Measurements from ENCODE around the gene GFOD1. TPM values are rescaled to one million over a fixed set of nuclear protein-coding genes. Genes with fewer than 3 reads are reported as not detected.

GFOD1 gene
- total RNA-seq, 2 experiments from 2014 or later, result 2.4 TPM

- no peak overlapping the region for H3K4me3 Mint-ChIP-seq
- no peaks in the 10 kb centered on the region for H3K9me3 Mint-ChIP-seq
- DNase-seq, result no peak
- peaks cover 7% of the 10 kb centered on the region for H3K4me1 Mint-ChIP-seq
- no peaks in the 10 kb centered on the region for H3K36me3 Mint-ChIP-seq (ENCODE audit: low read depth)
- H3K27me3 Mint-ChIP-seq, result no peaks in the 10 kb centered on the region
- H3K27ac Mint-ChIP-seq, result no peak overlapping the region
- POLR2A ChIA-PET, result no interaction called here
- CTCF ChIA-PET, result no interaction called here
Measured at GRCh38 chr6:13474787-13475186, 12.6 kb downstream of the GFOD1 start.

DNA sequence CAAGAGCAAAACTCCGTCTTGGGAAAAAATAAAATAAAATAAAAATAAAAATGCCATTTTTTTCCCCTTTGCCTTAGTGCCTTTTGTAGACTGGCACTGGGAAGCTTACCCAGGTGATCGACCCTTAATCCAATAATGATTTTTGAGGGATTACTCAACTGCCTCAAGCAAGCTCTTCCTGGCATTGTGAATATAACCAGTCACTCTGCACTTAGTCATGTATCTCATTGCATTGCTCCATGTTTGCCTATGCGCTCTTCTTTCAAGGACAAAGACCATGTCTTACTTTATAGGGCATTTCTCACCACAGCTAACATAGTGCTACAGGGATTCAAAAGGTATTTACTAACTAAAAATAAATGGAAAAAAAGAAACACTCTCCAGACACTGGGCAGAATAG, 13.0 kb downstream of the GFOD1 start:
- H3K4me1 Mint-ChIP-seq, result peaks cover 5% of the 10 kb centered on the region
- DNase-seq, result no peak
- CTCF ChIA-PET, result interaction anchor here (0.6 kb wide), 1 partner anchor 58 kb away, joined by 3 read pairs; no protein-coding TSS in a partner anchor
- no peak overlapping the region for H3K4me3 Mint-ChIP-seq
- no peaks in the 10 kb centered on the region for H3K9me3 Mint-ChIP-seq
- H3K36me3 Mint-ChIP-seq (ENCODE audit: low read depth), result peaks cover under 1% of the 10 kb centered on the region
- H3K27ac Mint-ChIP-seq, result no peak overlapping the region
- no peaks in the 10 kb centered on the region for H3K27me3 Mint-ChIP-seq
- POLR2A ChIA-PET, result no interaction called here

DNA sequence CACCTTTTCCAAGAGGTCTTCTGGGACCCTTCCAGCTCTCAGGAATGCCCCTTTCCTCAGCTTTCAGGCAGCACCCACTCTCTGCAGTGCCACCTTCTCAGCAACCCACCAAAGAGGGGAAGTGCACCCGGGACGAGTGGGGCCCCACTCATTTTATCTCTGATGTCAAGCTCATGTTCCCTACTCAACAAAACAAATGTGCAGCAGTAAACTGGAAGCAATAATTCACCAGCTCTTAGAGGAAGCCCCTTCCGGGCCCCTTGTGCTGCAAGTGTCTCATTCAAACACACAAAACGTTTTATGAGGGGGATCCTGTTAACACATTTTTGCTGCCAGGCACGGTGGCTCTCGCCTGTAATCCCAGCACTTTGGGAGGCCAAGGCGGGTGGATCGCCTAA, 13.6 kb downstream of the GFOD1 start:
- H3K4me3 Mint-ChIP-seq, result no peak overlapping the region
- peaks cover 5% of the 10 kb centered on the region for H3K4me1 Mint-ChIP-seq
- H3K27me3 Mint-ChIP-seq, result no peaks in the 10 kb centered on the region
- H3K27ac Mint-ChIP-seq, result no peak overlapping the region
- no peak for DNase-seq
- ChIA-PET CTCF (interaction anchor here (0.6 kb wide), 1 partner anchor 57 kb away, joined by 3 read pairs; no protein-coding TSS in a partner anchor), POLR2A (no interaction called here)
- H3K36me3 Mint-ChIP-seq (ENCODE audit: low read depth), result peaks cover 5% of the 10 kb centered on the region
- H3K9me3 Mint-ChIP-seq, result no peaks in the 10 kb centered on the region

DNA sequence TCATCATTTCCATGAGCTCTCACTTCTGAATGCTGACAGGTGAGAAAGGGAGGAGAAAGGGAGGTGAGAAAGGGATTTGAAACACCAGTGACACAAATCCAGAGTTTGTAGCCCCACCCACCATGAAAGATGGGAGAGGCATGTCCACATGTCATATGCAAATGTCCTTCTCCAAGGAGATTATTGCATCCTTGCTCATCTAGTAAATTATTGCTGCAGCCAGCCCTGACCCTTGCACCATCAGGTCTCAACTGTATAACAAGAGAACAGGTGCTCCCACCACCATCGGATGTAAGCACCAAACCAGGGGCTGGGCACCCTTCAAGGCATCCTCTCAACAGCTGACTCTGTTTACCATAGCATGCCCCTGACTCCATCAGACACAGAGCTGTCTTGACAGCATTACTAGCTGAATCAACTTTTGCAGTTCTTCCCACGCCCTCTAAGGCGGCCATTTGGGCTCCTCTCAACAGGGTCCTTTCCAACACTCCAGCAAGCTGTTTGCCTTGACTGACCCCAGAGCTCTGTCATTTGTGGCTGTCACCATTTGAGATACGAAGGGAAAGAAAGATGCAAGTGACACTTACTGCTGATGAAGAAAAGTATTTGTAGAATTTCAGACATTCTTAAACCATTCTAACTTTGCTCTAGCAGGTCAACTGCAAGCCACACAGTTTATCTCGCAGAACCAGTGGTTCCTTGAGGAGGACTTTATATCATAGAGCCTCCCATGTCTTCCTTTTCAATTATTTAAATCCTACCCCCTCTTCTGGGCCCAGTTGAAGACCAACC, 14.2 kb downstream of the GFOD1 start:
- Mint-ChIP-seq H3K9me3 (no peaks in the 10 kb centered on the region), H3K4me3 (no peak overlapping the region), H3K27me3 (no peaks in the 10 kb centered on the region), H3K36me3 (ENCODE audit: low read depth) (peaks cover 7% of the 10 kb centered on the region), H3K27ac (no peak overlapping the region), H3K4me1 (peaks cover under 1% of the 10 kb centered on the region)
- ChIA-PET CTCF (no interaction called here), POLR2A (no interaction called here)
- no peak for DNase-seq

- Mint-ChIP-seq H3K4me3 (no peak overlapping the region), H3K36me3 (ENCODE audit: low read depth) (peaks cover 7% of the 10 kb centered on the region), H3K27ac (no peak overlapping the region), H3K9me3 (no peaks in the 10 kb centered on the region), H3K4me1 (no peaks in the 10 kb centered on the region), H3K27me3 (no peaks in the 10 kb centered on the region)
- ChIA-PET POLR2A (no interaction called here), CTCF (no interaction called here)
- DNase-seq, result no peak
Measured at GRCh38 chr6:13472099-13472498, 15.3 kb downstream of the GFOD1 start.

- no peak overlapping the region for H3K4me3 Mint-ChIP-seq
Measured at GRCh38 chr6:13471184-13471583, 16.2 kb downstream of the GFOD1 start.

DNA sequence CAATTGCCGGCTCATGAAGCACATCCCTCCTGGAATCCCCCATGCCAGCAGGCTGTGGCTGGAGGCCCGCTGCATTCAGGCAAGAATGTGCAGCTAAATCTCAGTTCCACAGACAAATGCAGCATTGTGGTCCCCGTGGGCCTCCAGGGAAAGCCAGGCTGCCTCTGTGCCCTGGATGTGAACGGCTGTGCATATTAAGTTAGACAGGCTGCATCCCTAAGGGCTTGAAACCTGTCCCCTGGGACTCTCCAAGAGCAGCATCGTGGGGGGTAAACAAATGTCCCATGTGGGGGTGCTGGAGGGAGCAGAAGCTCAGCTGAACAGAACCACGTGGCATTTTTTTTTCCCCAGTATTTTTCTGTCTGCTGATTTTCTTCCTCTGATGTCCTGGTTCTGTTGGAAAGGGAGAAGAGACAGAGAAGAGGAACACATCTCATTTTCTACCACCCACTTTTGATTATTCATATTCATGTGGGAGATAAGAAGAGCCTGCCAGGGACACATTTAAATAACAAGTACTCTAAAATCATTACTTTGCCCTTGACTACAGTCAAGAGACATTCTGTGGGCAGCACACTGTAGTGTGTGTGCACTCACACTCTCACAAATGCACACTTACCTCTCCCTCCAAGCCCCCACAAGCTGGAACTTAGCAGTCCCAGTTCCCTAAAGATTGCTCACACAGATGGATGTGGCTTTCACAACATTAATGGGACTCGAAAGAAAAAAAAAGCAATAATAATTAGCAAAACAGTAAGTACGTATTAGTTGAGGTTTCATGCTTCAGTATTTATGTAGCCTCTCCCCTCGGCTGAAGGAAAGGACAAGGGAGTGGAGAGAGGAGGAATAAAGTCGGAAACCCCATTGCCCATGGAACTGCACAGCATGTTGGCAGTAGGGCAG, 16.9 kb downstream of the GFOD1 start:
- Mint-ChIP-seq H3K27me3 (no peaks in the 10 kb centered on the region), H3K4me3 (no peak overlapping the region), H3K27ac (no peak overlapping the region), H3K9me3 (no peaks in the 10 kb centered on the region), H3K4me1 (peaks cover 10% of the 10 kb centered on the region), H3K36me3 (ENCODE audit: low read depth) (peaks cover 7% of the 10 kb centered on the region)
- DNase-seq, result no peak
- ChIA-PET POLR2A (no interaction called here), CTCF (no interaction called here)

More at GRCh38 chr6:13471184-13471583, 16.2 kb downstream of the GFOD1 start:
- POLR2A ChIA-PET, result no interaction called here
- CTCF ChIA-PET, result no interaction called here
- Mint-ChIP-seq H3K9me3 (no peaks in the 10 kb centered on the region), H3K27me3 (no peaks in the 10 kb centered on the region), H3K27ac (no peak overlapping the region), H3K4me1 (peaks cover 5% of the 10 kb centered on the region), H3K36me3 (ENCODE audit: low read depth) (peaks cover 7% of the 10 kb centered on the region)
- no peak for DNase-seq

DNA sequence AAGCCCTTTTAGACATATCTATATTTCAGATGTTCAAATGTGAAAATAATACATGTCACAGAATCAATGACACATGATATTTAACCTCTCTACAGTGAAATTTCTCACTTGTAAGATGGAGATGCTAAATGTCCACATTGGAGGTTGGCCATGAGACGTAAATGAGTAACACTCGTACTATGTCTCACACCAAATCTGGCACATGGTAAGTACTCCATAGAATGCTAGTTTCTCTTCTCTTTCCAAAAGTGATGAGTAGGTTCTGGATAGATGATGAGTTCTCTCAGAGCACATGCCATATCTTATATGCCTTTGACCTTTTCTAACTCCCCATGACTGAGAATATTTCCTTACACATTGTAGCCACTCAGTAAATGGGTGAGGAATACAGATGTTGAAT, 17.7 kb downstream of the GFOD1 start:
- Mint-ChIP-seq H3K4me1 (peaks cover 15% of the 10 kb centered on the region), H3K4me3 (no peak overlapping the region), H3K36me3 (ENCODE audit: low read depth) (peaks cover 7% of the 10 kb centered on the region), H3K27me3 (no peaks in the 10 kb centered on the region), H3K9me3 (no peaks in the 10 kb centered on the region), H3K27ac (no peak overlapping the region)
- ChIA-PET CTCF (interaction anchor here (1.6 kb wide), 1 partner anchor 105 kb away, joined by 4 read pairs; the partner anchor contains the start of gene SIRT5), POLR2A (no interaction called here)
- no peak for DNase-seq

DNA sequence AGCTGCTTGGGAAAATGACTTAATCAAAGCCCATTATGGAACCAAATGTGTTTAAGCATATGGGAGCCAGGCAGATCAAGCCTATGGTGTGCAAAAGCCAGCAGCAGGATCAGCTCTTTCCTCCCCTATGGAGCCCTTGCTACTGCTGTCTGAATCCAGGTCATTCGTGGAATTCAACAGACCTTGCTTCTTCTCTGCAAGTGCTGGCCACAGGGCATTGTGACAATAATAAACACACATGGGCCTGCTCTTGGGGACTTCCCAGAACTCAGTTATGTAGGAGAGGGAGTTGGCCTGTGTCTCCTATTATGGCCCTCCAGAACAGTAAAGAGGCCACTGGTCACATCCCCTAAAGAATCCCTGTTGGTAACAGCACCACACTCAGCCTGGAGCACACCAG, 18.6 kb downstream of the GFOD1 start:
- peaks cover 7% of the 10 kb centered on the region for H3K36me3 Mint-ChIP-seq (ENCODE audit: low read depth)
- CTCF ChIA-PET, result interaction anchor here (1.6 kb wide), 1 partner anchor 106 kb away, joined by 4 read pairs; the partner anchor contains the start of gene SIRT5

DNA sequence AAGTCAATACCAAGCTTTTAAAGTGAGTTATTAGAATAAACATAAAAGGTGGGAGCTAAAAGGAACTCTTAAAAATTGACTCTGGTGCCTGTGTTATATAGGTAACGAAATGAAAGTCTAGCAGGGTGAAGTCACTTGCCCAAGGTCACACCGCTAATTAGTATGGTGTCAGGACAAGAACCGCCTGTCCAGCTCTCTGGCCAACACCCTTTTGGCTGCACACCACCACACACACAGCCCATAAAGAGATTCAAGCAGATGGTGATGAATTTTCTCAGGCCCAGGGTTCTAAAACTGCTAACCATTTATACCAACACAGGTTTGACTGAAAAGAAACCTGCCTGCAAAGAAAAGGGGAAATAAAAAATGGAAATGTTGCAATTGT, 20.2 kb downstream of the GFOD1 start:
- H3K4me1 Mint-ChIP-seq, result peaks cover 26% of the 10 kb centered on the region
- H3K4me3 Mint-ChIP-seq, result no peak overlapping the region

More for the DNA sequence above, 18.6 kb downstream of the GFOD1 start:
- H3K4me3 Mint-ChIP-seq, result no peak overlapping the region
- no peak overlapping the region for H3K27ac Mint-ChIP-seq
- no peaks in the 10 kb centered on the region for H3K27me3 Mint-ChIP-seq
- POLR2A ChIA-PET, result no interaction called here
- H3K4me1 Mint-ChIP-seq, result peaks cover 19% of the 10 kb centered on the region
- no peak for DNase-seq
- no peaks in the 10 kb centered on the region for H3K9me3 Mint-ChIP-seq

DNA sequence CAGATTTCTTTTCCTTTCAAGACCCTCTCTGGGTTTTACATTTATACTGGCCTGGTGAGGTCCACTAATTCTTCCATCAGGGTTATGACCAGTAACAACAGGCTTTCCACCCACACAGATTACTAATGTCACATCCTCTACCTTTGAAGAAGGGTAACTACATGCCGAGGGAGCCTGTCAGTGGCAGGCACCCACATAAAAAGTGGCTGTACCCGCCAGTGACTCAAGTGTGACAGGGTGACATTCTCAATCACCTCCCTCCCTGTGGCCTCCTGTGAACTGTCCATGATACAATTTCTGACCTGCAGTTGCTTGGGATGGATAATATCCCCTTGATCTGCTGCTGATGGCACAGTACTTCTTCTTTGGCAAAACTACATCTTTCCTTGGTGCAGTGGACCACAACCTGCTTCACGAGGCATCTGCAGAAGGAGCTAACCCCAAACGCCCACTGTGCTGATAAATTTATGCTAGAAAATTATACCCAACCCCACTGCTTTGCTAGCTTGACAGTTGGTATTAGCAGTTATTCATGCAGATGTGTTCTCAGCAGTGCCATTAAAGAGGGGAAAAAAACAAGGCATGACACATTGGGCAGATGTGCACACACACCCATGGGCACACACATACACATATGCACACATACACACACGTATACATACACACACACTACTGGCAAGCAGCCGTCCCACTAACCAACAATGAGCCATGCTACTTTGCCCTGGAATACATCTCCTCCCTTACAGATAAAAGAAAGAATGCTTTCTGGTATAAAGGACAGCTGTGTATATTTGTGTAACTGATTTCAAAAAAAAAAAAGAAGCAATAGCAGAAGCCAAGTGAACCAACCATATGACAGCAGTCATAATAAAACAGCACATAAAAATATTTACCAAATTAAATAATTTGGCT, 20.8 kb downstream of the GFOD1 start:
- no peaks in the 10 kb centered on the region for H3K9me3 Mint-ChIP-seq
- peaks cover 7% of the 10 kb centered on the region for H3K36me3 Mint-ChIP-seq (ENCODE audit: low read depth)
- no peak for DNase-seq
- no peak overlapping the region for H3K4me3 Mint-ChIP-seq
- no peaks in the 10 kb centered on the region for H3K27me3 Mint-ChIP-seq
- CTCF ChIA-PET, result interaction anchor here (0.6 to 2.1 kb wide), 3 partner anchors 10 to 108 kb away, joined by 3 to 8 read pairs (median 6); partner anchors contain the start of gene SIRT5
- peaks cover 32% of the 10 kb centered on the region for H3K4me1 Mint-ChIP-seq
- H3K27ac Mint-ChIP-seq, result no peak overlapping the region
- POLR2A ChIA-PET, result interaction anchor here (0.6 kb wide), 1 partner anchor 22 kb away, joined by 3 read pairs; no protein-coding TSS in a partner anchor

More for the DNA sequence above, 20.2 kb downstream of the GFOD1 start:
- Mint-ChIP-seq H3K36me3 (ENCODE audit: low read depth) (peaks cover 7% of the 10 kb centered on the region), H3K9me3 (no peaks in the 10 kb centered on the region), H3K27me3 (no peaks in the 10 kb centered on the region), H3K27ac (no peak overlapping the region)
- CTCF ChIA-PET, result interaction anchor here (0.6 to 2.1 kb wide), 3 partner anchors 11 to 108 kb away, joined by 3 to 8 read pairs (median 6); partner anchors contain the start of gene SIRT5
- POLR2A ChIA-PET, result interaction anchor here (0.6 kb wide), 1 partner anchor 23 kb away, joined by 3 read pairs; no protein-coding TSS in a partner anchor
- no peak for DNase-seq

- Mint-ChIP-seq H3K4me1 (peaks cover 34% of the 10 kb centered on the region), H3K9me3 (no peaks in the 10 kb centered on the region), H3K4me3 (no peak overlapping the region), H3K27me3 (no peaks in the 10 kb centered on the region), H3K36me3 (ENCODE audit: low read depth) (peaks cover 7% of the 10 kb centered on the region), H3K27ac (no peak overlapping the region)
- POLR2A ChIA-PET, result no interaction called here
- no peak for DNase-seq
- CTCF ChIA-PET, result interaction anchor here (1.2 to 2.1 kb wide), 3 partner anchors 11 to 109 kb away, joined by 3 to 8 read pairs (median 3); partner anchors contain the start of gene SIRT5
Measured at GRCh38 chr6:13465734-13466133, 21.7 kb downstream of the GFOD1 start.

All from activated CD4-positive, alpha-beta T cell treated with anti-CD3 and anti-CD28 coated beads, Interleukin-2, amount 10 ng/mL, durations not matched to agents 7 days and 5 days (primary cell).